TTC549 (cell line): Measurements from ENCODE around the gene ZNF629.
A peak's percentile ranks its signal among the peaks of the same experiment; 100 is the strongest.

ENCODE experiments used
- FAIRE-seq: peaks from 2 replicates; lab custom pipeline; 2012; peaks lifted over from hg19 to GRCh38; lab: Jason Lieb, UNC

The ZNF629 gene

DNA sequence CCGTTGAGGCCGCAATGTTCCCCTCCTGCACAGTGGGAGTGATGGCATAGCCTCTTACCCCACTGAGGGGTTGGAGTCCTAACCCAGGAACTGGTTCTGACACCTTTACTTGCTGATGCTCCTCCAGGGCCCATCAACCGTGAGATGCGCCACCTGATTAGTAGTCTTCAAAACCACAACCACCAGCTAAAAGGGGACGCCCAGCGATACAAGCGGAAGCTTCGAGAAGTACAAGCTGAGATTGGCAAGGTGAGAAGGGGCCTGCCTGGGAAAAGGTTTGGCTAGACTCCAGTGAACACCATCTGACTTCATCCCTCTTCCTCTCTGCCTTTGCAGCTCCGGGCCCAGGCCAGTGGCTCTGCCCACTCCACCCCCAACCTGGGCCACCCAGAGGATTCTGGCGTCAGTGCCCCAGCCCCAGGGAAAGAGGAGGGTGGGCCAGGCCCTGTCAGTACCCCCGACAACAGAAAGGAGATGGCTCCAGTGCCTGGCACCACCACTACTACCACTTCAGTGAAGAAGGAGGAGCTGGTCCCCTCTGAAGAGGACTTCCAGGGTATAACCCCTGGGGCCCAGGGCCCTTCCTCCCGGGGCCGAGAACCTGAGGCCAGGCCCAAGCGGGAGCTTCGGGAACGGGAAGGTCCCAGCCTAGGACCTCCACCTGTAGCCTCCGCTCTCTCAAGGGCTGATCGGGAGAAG is 19.1 kb downstream of the ZNF629 start:
- no peak for FAIRE-seq

DNA sequence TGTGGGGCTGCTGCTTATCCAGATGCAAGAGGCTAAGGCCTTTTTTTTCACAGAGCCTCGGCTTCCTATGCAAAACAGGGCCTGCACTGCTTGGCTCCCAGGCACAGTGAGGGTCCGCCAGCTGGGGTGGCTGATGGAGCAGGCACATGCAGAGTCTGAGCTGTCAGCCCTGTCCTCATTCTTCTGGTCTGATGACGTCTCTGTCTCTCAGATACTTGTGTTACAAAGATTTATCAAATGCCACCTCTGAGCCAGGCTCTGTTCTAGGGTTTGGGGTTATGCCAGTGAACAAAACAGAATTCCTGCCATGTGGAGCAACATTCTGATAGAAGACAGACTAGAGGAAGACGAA is 20.1 kb downstream of the ZNF629 start:
- FAIRE-seq, result no peak

DNA sequence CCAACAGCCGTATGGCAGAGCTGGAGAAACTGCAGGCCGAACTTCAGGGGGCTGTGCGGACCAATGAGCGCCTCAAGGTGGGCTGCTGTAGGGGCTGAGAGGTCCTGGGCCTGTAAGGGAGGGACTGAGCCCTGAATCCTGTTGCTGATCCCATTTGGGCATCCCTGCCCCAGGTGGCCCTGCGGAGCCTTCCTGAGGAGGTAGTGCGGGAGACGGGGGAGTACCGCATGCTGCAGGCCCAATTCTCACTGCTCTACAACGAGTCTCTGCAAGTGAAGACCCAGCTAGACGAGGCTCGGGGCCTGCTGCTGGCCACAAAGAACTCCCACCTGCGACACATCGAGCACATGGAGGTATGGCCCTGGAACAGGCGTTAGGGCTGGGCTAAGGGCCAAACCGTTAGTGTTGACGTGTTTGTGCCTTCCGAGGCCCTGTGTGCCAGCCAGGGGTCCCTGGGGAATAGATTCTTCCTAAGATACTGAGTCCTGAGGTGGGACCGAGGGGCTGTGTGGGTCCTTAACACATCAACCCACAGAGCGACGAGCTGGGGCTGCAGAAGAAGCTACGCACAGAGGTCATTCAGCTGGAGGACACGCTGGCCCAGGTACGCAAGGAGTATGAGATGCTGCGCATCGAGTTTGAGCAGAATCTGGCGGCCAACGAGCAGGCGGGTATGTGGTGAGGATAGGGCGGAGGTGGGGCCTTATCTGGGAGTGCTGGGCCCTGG is 20.6 kb downstream of the ZNF629 start:
- FAIRE-seq, result no peak

DNA sequence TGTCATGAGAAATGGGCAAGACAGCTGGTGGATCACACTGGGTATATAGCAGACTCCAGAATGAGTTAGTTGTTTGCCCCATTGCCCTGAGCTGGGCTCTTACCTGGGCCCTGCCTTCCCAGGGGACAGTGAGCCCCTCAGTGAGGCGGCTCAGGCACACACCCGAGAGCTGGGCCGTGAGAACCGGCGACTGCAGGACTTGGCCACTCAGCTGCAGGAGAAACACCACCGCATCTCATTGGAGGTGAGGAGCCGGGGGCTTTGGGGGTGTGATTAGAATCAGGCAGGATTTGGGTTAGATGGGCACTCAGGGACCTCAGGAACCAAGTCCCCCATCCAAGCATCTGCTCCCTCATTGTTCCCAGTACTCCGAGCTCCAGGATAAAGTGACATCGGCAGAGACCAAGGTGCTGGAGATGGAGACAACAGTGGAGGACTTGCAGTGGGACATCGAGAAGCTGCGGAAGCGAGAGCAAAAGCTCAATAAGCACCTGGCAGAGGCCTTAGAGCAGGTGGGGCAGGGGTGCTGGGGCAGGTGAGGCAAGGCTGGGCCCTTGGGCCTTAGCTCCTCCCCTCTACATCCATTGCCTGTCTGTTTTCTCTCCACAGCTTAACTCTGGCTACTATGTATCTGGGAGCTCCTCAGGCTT is 22.1 kb downstream of the ZNF629 start:
- no peak for FAIRE-seq

DNA sequence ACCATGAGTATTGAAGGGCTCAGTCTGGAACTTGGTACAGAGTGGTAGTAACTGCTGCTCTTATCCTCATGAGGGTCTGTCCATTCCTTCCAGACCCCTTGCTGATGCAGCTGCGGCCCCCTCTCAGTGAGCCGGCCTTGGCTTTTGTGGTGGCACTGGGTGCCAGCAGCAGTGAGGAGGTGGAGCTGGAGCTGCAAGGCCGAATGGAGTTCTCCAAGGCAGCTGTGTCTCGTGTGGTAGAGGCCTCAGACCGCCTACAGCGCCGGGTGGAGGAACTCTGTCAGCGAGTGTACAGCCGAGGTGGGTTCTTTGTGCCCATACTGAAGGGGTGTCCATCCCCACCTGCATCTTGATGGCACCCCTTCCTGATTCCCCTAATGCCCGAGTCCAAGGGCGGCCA is 22.9 kb downstream of the ZNF629 start:
- no peak for FAIRE-seq

DNA sequence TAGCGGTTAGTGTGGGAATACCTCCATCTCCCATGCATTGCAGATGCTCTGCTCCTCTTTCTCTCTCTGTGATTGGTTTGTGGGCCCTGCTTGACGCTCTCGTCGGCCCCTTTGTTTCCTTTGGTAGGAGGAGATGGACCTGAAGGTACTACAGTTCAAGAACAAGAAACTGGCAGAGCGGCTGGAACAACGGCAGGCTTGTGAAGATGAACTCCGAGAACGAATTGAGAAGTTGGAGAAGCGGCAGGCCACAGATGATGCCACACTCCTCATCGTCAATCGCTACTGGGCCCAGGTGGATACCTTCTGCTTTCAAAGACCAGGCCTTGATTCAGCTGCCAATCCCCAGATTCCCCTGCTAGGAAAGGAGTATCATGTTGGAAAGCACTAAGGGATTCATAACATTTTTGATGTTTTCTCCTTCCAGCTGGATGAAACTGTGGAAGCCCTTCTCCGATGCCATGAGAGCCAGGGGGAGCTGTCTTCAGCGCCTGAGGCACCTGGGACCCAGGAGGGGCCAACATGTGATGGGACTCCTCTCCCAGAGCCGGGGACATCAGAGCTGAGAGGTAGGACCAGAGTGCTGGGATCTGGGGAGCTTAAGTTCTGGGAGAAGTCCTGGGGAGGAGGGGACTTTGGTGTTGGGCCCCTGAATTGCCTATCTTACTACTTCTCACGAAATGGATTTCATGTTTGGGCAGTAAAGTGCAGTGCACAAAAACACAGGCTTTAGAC is 23.8 kb downstream of the ZNF629 start:
- FAIRE-seq, result no peak

DNA sequence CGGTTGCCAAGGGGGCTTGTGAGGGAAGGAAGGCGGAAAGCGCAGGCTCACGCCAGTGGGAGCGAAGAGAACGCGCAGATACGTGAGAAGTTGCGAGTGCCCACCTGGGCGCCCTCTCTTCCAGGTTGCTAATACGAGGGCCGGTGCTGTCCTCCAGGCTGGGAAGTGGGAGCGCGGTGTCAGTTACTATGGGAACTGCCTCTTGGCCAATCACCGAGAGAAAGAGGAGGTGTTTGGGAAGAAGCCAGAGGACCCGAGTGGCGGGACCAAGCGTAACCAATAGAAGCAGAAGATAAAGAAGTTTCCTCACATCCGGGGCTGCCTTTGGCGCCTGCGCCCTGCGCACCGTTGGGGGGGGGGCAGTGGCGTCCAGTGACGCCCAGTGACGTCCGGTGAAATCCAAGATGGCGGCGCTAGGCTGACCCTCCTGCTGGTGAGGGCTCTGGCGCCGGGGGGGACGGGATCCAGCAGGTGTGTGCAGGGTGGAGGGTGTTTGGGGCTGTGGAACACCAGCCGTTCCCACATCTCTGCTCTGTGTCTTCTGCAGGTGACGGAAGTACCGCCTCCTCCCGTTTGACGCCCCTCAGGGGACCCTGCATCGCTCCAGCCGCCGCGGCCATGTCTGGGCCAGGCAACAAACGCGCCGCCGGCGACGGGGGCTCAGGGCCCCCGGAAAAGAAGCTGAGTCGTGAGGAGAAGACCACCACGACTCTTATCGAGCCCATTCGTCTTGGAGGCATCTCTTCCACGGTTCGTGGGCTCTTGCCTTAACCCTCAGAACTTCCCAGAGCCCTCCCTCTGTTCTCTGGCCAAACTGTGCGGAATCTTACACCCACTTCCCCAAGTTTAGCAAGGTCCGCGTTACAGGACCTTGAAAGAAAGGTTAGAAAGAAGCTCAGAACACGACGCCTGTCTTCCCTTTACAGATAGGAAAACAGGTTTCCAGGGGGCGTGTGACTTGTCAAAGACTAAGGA is 24.8 kb downstream of the ZNF629 start, which contains the start of the genes CFAP119 and RNF40:
Gene CFAP119, minus strand, starts transcription at position 135 of the 975 bp plus-strand sequence. CDS start 314 bp downstream, outside the sequence.
Gene RNF40, plus strand, starts transcription at position 395 of the 975 bp plus-strand sequence. Its CDS starts 224 bp downstream, at position 619.
- peak; percentile 96 for FAIRE-seq

DNA sequence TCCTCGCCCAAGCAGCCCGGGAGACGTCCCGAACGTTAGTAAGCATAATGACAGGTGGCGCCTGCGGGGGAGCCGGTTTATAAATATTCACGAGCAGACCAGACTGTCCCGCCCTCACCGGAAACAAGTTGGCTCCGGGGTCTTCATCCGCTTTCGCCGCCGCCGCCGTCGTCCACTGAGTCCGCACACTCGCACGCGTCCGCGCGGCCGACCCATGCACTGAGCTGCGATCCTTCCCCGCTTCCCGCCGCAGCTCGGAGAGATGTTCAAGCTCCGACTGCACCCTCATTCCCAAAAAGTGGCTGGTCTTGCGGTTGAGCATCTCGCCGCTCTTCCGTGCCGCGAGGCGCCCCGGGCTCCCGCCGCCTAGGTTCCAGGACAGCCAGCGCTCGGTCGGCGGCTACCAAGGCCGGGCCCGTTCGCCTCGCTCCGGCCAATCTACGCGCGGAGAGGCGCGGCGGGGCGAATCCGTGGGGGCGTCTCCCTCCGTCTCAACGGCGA is 25.5 kb downstream of the ZNF629 start:
- FAIRE-seq, result no peak

DNA sequence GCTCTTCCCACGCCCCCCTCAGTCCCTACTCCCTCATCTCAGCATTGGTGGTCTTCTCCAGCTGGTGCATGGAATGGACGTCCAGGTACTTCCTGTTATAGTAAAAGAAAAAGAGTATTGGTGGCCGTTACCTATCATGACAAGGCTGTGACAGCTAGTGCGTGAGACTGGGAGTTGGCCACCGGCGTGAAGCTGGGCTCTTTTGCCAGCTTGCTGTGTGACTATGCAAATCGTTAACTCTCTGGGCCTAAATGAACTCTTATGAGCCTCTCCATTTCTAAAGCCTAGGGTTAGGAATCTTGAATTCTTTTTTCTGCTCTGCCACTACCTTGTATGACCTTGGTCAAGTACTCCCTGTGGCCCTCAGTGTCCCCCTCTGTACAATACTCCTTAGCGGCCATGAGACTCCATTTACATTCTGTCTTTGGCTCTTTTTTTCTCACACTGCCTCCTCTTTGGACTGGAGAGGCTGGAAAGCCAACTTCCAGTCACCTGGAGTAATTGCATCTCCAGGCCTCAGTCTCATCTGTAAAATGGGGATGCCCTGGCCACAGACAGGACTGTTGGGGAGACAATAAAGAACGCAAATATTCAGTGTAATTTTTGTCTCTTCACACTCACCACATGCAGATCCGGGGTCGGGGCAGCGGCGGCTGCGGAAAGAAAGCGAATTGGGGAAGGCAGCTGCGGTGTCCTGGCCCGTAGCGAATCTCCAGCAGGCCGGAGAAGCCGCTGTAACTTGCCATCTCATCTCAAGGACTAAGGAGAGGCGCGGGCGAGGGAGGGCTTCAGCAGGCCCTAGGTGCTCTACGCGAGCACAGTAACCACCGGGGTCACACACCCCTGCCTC is 26.2 kb downstream of the ZNF629 start:
- no peak for FAIRE-seq

DNA sequence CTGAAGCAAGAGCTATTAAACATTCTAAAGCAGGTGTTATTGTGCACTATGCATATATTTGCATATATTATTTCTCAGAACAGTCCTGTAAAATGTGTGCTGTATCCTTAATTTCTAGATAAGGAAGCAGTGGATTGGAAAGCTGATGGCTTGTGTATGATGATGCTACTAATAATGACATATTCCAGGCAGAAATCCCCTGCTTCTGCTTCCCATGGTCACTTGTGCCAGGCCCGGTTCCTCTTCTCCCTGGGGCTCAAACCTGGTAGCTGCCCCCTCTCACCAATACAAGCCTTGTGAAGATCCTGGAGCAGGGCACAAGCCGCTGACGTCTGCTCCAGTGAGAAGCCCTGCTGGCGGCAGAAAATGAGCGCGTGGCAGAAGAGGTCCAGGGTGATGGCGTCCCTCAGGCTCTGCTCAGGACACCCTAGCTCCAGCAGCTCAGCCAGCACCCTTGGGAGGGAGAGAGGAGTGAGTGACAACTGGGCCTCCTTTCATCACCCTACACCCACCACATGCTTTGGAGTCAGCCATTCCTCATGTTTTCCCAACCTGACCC is 26.9 kb downstream of the ZNF629 start:
- FAIRE-seq, result no peak

DNA sequence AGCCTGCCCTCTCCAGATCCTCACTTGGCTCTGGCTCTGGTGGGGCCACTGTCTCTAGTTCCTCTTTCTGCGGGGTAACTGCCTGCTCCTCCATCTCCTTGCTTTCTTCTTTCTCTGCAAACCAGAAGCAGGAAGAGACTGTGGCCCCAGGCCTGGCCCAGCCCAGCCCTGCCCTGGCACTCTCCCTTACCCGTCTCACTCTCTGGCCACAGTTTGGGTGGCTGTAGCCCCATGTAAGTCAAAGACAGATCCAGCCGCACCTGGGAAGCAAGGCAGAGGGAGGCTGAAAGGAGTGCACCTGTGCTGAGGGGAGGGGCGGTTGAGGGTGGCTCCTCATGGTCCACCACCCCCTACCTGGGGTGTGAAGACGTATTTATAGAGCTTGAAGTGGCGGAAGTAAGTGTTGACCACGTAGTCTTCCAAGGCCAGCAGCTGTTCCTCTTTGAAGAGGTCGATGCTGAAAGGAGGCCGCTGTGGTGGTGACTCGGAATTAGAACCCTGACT is 28.0 kb downstream of the ZNF629 start:
- FAIRE-seq, result no peak

DNA sequence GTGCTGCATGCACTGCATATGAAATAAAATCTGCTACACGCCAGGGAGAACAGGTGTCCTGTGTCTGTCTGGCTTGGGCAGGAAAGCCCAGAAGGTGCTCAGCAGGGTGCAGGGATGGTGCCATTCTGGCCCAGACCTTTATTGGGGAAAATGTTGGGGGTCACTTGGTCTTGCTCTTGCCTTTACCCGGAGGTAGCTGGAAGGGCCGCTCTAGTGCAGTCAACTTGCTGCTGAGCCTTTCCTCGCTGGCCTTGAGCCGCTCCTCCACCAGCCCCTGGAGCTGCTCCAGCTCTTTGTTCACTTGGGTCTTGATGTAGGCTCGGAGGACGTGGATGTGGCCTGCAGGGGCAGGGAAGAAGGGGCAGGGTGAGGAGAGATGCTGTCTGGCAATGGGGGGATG is 29.7 kb downstream of the ZNF629 start:
- no peak for FAIRE-seq

DNA sequence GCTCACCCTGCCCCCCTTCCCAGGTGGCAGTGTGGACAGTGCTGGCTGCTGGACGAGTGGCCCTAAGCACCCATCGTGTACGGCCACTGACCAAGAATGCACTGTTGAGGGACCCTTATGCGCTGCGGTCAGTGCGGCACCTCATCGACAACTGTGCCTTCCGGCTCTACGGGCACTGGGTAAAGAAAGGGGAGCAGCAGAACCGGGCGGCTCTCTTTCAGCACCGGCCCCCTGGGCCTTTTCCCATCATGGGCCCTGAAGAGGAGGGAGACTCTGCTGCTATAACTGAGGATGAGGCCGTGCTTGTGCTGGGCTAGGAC is 30.3 kb downstream of the ZNF629 start:
- FAIRE-seq, result no peak

DNA sequence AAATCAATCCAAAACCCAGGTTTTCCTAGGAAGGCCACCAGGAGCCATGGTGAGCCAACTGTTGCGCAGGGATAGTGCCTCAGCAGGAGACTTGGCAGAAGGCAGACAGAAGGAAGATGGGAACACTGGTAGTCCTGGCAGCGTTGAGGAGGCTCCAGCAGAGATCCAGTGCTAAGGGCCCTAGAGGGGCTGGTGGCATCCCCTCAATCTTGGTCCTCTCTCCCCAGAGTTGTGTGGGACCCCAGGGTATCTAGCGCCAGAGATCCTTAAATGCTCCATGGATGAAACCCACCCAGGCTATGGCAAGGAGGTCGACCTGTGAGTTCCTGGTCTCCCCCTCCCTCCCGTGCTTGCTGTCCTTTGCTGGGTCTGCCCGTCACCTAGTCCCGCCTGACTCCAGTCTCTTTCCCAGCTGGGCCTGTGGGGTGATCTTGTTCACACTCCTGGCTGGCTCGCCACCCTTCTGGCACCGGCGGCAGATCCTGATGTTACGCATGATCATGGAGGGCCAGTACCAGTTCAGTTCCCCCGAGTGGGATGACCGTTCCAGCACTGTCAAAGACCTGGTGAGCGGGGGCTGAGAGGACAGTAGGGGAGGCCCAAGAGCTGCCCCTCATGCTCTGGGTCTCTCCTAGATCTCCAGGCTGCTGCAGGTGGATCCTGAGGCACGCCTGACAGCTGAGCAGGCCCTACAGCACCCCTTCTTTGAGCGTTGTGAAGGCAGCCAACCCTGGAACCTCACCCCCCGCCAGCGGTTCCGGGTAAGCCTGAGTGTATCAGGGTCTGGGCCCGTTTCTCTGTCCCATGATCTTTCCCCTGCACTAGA is 30.8 kb downstream of the ZNF629 start:
- no peak for FAIRE-seq

DNA sequence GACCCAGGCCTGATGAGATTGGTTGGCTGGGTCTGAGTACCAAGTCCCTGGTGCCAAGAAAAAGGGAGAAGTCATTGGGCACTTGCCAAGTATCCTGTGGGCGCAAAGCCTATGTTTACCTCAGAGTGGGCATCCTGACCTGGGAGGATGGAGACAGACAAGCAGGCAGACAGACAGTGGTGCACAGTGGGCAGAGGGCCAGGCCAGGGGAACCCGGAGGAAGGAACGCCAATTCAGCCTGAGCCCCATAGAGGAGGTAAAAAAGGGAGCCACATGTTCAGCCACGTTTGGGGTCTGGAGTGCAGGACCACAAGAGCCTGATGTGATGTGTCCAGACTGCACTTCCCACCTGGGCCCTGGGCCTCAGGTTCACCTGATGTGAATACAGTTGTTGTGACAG is 33.4 kb downstream of the ZNF629 start:
- no peak for FAIRE-seq

DNA sequence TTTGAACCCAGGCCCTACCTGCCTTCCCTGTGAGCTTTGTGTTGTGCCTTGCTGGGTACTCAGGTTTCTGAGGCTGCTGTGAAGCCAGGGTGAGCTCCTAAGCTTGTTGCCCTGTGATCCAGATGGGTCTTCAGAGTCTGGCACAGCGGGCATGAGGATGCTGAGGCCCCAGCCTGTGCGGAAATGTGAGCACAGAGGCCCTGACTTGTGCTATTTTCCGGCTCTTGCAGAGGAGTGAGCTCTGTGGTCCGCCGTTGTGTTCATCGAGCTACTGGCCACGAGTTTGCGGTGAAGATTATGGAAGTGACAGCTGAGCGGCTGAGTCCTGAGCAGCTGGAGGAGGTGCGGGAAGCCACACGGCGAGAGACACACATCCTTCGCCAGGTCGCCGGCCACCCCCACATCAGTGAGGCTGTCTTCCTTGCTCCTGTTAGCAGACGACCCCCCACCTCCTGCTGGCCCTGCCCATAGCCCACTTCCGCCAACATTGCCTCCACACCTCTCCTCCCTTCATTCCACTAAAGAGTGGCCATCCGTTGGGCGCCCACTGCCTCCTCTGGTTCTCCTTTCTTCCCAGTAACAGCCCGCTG is 36.0 kb downstream of the ZNF629 start:
- no peak for FAIRE-seq

DNA sequence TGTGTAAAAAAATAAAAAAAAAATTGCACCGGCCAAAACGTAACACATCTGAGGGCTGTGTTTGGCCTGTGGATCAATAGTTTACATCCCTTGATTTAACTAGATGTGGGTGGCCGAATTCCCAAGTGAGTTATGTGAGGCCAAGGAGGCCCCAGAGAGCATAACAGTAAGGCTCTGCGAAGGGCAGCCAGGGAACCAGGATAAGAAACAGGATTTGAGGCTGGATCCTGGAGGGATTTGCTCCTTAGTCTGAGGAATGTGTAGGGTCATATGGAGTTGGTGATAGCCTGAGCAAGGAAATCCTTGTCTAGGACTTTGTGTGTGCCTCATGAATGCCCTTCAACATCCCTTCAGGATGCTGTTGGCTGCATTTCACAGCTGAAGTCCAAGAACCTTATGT is 36.8 kb downstream of the ZNF629 start:
- FAIRE-seq, result no peak

DNA sequence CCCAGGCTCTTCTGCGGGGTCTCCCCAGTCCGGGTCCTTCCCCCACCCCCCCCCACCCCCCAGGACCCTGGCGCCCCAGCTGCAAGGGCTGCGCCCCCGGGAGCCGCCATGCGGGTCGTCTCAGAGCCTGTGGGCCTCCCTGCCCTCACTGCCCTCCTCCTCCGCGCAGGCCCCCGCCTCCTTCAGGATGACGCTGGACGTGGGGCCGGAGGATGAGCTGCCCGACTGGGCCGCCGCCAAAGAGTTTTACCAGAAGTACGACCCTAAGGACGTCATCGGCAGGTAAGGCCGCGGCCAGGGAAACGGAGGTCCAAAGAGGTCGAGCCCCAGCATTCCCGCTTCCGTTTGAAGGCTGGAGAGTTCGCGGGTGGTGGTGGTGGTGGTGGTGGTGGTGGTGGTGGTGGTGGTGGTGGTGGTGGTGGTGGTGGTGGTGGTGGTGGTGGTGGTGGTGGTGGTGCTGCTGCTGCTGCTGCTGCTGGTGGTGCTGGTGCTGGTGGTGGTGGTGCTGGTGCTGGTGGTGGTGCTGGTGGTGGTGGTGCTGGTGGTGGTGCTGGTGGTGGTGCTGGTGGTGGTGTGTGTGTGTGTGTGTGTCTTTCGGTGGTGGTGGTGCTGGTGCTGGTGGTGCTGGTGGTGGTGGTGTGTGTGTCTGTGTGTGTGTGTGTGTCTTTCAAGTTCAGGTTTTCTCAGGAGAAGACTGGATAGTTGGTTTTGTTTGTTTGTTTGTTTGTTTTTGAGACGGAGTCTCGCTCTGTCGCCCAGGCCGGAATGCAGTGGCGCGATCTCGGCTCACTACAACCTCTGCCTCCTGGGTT is 38.2 kb downstream of the ZNF629 start:
- FAIRE-seq, result no peak
